ENCODE data around the gene TSPO.

The TSPO gene

GRCh38 chr22:43159484-43160178, 8.3 kb downstream of the TSPO start:
- no peak for DNase-seq (ENCODE audit: low read depth)

- no peak for DNase-seq (ENCODE audit: low read depth)
Observed at GRCh38 chr22:43160497-43161126, 9.3 kb downstream of the TSPO start.

DNA sequence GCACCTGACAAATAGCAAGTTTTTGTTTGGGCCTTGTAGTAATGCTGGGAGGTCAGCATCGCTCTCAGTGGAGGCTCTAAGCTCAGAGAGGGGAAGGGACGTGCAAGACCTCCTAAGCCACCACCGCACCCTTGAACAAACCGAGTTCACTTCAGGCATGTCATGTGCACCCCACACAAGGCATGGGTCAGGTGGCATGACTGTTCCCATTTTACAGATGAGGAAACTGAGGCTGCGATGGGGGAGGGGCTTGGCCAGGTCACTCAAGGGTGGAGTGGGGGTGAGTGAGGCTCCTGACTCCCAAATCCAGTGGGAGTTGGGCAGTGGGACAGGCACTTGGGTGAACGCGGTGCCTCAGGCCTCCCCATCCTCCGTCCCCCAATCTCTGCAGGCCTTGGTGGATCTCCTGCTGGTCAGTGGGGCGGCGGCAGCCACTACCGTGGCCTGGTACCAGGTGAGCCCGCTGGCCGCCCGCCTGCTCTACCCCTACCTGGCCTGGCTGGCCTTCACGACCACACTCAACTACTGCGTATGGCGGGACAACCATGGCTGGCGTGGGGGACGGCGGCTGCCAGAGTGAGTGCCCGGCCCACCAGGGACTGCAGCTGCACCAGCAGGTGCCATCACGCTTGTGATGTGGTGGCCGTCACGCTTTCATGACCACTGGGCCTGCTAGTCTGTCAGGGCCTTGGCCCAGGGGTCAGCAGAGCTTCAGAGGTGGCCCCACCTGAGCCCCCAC, 11.2 kb downstream of the TSPO start:
- no peak for DNase-seq (ENCODE audit: low read depth)

GRCh38 chr22:43163241-43163795, 12.0 kb downstream of the TSPO start:
- no peak for DNase-seq (ENCODE audit: low read depth)

GRCh38 chr22:43164636-43165035, 13.3 kb downstream of the TSPO start:
- DNase-seq (ENCODE audit: low read depth), result no peak

- no peak for DNase-seq (ENCODE audit: low read depth)
Observed at GRCh38 chr22:43166132-43166930, 15.0 kb downstream of the TSPO start.

GRCh38 chr22:43167001-43167589, 15.7 kb downstream of the TSPO start:
- DNase-seq (ENCODE audit: low read depth), result no peak

- no peak for DNase-seq (ENCODE audit: low read depth)
Observed at GRCh38 chr22:43168471-43169309, 17.3 kb downstream of the TSPO start.

- DNase-seq (ENCODE audit: low read depth), result no peak
Observed at GRCh38 chr22:43169310-43170130, 18.2 kb downstream of the TSPO start.

DNA sequence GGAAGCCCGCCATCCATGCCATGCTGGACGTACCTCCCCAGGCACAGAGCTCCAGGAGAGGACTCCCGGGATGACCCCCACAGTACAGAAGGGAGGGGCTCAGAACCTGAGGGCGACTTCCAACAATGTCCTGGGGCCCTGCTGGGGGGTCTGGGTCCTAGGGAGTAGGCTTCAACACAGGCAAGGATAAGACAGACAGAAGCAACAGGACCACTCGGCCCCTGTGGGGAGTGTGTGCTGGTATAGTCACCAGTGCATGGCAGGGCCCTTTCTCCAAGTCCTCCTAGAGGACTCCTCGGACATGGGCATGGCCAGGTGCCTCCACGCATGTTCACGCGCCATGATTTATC, 18.7 kb downstream of the TSPO start:
- no peak for DNase-seq (ENCODE audit: low read depth)

GRCh38 chr22:43171019-43171491, 19.7 kb downstream of the TSPO start:
- no peak for DNase-seq (ENCODE audit: low read depth)

- no peak for DNase-seq (ENCODE audit: low read depth)
Observed at GRCh38 chr22:43171607-43172006, 20.2 kb downstream of the TSPO start.

DNA sequence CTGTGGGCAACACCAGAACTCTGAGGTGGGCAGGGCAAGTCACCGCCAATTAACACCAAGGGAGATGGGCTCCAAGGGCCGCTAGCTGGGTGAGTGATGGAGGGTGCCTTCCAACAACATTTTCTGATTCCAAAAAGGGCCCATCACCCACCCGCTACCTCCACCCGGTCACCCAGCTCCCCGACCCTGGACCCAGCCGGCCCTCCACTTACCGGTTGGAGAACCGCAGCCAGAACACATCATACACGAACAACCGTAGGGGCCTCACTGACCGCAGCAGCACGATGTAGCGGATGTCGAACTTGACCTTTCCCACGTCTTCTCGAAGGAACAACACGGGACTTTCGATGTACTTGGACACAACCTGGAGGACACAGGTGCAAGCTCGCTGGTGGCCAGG, 20.8 kb downstream of the TSPO start:
- DNase-seq (ENCODE audit: low read depth), result no peak

DNA sequence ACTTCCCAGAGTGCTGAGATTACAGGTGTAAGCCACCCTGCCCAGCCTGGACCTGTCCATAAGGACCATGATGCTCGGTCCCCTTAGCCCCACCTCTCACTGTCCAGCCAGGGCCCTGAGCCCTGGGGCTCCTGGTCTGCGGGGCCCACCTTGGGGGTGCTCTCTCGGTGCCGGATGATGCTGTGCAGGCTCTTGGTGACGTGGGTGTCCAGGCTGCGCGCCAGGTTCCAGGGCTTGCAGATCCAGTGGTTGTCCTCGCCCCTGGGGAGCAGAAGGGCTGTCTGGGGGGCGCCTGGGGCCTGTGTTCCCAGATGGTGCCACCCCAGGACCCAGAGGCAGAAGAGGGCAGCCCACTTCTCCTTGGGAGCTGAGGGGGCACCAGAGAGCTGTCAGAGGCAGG, 22.2 kb downstream of the TSPO start:
- DNase-seq (ENCODE audit: low read depth), result no peak

DNA sequence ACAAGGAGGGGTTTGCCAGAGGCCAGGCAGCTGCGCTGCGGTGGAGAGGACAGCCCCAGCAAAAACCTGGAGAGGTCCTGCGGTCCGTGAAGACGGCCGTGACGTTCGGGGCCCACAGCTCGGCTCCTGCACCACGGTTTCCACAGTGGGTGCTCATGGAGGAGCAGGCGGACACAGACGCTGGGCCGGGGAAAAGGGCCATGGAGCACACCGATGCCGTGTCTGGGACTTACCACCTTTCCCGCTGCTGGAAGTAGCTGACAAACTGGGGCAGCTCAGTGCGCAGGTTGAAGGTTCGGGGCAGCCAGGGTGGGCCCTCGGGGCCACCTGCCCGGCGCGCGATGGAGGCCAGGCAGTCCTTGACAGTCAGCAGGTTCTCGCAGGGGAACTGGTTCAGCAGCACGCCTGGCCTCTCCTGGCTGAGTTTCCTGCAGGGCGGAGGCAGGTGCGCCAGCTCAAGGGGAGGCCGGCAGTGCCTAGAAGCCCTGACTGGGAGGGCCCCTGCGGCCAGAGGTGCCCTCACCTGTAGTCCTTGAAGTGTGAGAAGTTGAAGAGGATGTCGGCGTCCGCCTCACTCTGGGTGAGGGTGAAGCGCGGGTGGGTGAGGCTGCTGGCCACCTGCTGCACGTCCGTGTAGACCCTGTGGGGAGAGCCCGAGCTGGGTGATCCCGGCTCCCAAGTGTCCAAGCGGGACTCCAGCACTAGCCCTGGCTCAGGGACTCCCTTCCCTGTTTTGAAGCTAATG, 22.8 kb downstream of the TSPO start:
- no peak for DNase-seq (ENCODE audit: low read depth)

DNA sequence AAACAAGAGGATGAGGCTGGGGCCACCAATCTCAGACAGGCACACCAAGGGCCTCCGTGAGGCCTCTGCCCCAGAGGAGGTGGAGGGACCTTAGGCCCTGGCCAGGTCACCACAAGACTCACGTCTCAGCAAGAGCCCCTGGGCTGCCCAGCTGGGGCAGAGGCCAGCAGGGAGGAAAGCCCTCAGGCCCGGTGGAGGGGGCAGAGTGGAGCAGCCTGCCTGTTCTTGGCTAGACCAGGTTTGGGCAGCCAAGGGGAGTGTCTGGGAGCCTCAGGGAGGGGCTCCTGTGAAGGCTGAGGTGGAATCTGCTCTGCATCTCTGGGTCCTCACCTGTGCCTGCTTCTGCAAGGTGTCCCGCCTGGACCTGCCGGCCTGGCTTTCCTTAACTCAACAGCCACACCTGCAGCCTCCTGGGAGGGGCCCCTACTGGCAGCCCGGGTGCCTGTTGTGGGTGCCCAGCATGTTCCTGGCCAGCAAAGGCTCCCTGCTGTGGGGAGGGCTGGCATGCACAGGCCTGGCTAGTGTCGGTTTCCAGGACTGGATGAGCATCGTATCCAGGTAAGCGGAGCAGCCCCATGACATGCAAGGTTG, 23.7 kb downstream of the TSPO start:
- no peak for DNase-seq (ENCODE audit: low read depth)

- no peak for DNase-seq (ENCODE audit: low read depth)
Observed at GRCh38 chr22:43176090-43176489, 24.7 kb downstream of the TSPO start.

DNA sequence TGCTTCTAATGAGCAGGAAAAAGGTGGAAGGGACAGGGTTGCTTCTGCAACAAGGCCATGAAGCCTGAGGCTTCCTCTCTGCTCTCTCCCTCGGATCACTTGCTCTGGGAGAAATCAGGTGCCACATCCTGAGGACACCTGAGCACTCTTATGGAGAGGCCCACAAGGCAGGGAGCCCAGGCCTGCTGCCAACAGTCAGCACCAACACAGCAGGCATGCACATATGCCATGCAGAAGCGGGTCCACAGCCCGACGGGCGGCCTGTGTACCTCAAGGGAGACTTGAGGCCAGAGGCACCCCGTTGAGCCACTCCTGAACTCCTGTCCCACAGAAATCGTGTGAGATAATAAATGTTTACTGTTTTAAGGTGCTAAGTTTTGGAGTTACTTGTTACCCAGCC, 26.1 kb downstream of the TSPO start:
- no peak for DNase-seq (ENCODE audit: low read depth)
